NCI-H2227 (cell line): ENCODE results near the gene AMD1.

Experiments used
- DNase-seq: peaks from one replicate; lab custom pipeline; 2025; ENCODE audit not compliant: unreplicated experiment; lab: John Stamatoyannopoulos, UW

The AMD1 gene

GRCh38 chr6:110934381-110934898 is 59.9 kb downstream of the AMD1 start:
- DNase-seq, result no peak

GRCh38 chr6:110935171-110935570 is 60.6 kb downstream of the AMD1 start:
- DNase-seq, result no peak

- DNase-seq, result no peak
Measured at GRCh38 chr6:110938171-110938570, 63.6 kb downstream of the AMD1 start.

GRCh38 chr6:110939429-110940200 is 65.0 kb downstream of the AMD1 start:
- DNase-seq, result no peak

GRCh38 chr6:110944681-110945151 is 70.1 kb downstream of the AMD1 start:
- DNase-seq, result no peak
